H1 (cell line): Measurements from ENCODE around the gene LBR. TPM values are rescaled to one million over a fixed set of nuclear protein-coding genes. Genes with fewer than 3 reads are reported as not detected.

Source experiments
- CTCF ChIA-PET: fragments of 300-600 bp; sonication (Branson Sonifier 250); formaldehyde crosslinking; loops from one replicate; lab custom pipeline; 2021; ENCODE audit not compliant: partially characterized antibody; lab: Charles Lee
- POLR2A ChIA-PET: fragments of 300-600 bp; sonication (Branson Sonifier 250); formaldehyde crosslinking; loops from one replicate; lab custom pipeline; 2021; ENCODE audit warnings: inconsistent platforms; ENCODE audit not compliant: partially characterized antibody; lab: Charles Lee
- DNase-seq, 2 experiments: peaks; one replicate each; pipeline versions ENCODE4 v3.0.0 to v3.0.0-alpha.2; 2010 to 2022; ENCODE audit warnings: low spot score in 2 of 2, low read depth in 1 of 2, mixed read lengths in 1 of 2
- FAIRE-seq: peaks from 2 replicates; lab custom pipeline; 2011; peaks lifted over from hg19 to GRCh38; lab: Jason Lieb, UNC
- H2AFZ ChIP-seq: 2 replicates; pipeline ENCODE4 v1.8.1; 2012; ENCODE audit warnings: low read length, inconsistent platforms
- H2AK5ac ChIP-seq: 2 replicates; pipeline ENCODE4 v1.6.1; 2013; ENCODE audit warnings: low read depth, low read length
- H2BK120ac ChIP-seq: replicated peaks from 2 replicates; pipeline ENCODE3; 2013; ENCODE audit warnings: low read depth, low read length, inconsistent platforms
- H2BK12ac ChIP-seq: 2 replicates; pipeline ENCODE4 v1.6.1; 2013; ENCODE audit warnings: low read depth, low read length
- H2BK15ac ChIP-seq: 2 replicates; pipeline ENCODE4 v1.6.1; 2013; ENCODE audit warnings: low read length
- H2BK20ac ChIP-seq: 2 replicates; pipeline ENCODE4 v1.6.1; 2013; ENCODE audit warnings: low read length
- H2BK5ac ChIP-seq: 2 replicates; pipeline ENCODE4 v1.6.1; 2013; ENCODE audit warnings: low read depth, low read length
- H3K14ac ChIP-seq: 2 replicates; pipeline ENCODE4 v1.6.1; 2013; ENCODE audit warnings: inconsistent platforms; ENCODE audit not compliant: insufficient read length
- H3K18ac ChIP-seq: 2 replicates; pipeline ENCODE4 v1.6.1; 2013; ENCODE audit warnings: low read length; ENCODE audit errors: extremely low read depth
- H3K23ac ChIP-seq: 2 replicates; pipeline ENCODE4 v1.6.1; 2013; ENCODE audit warnings: inconsistent platforms; ENCODE audit not compliant: insufficient read length
- H3K23me2 ChIP-seq: 2 replicates; pipeline ENCODE4 v1.6.1; 2013; ENCODE audit warnings: low read depth, low read length
- H3K27ac ChIP-seq: 2 replicates; pipeline ENCODE4 v1.6.1; 2011; ENCODE audit warnings: low read depth, low read length, inconsistent platforms
- H3K27me3 ChIP-seq, 4 experiments: replicated peaks in 1 of 4; 1 replicate in 1 of 4; 2 replicates in 3 of 4; pipeline versions ENCODE4 v1.6.1 to v1.8.1; 2011 to 2013; ENCODE audit warnings: low read length in 3 of 4, mild to moderate bottlenecking in 3 of 4, inconsistent platforms in 2 of 4, mixed read lengths in 2 of 4, moderate library complexity in 1 of 4; ENCODE audit not compliant: control insufficient read depth in 3 of 4, insufficient read depth in 3 of 4; ENCODE audit errors: extremely low read depth in 1 of 4
- H3K36me3 ChIP-seq, 4 experiments: 2 replicates each; pipeline versions ENCODE4 v1.6.1 to v1.8.1; 2011 to 2013; ENCODE audit warnings: mild to moderate bottlenecking in 4 of 4, low read length in 3 of 4, moderate library complexity in 2 of 4, control low read depth in 1 of 4, inconsistent platforms in 1 of 4; ENCODE audit not compliant: insufficient read depth in 4 of 4, control insufficient read depth in 2 of 4
- H3K4ac ChIP-seq: replicated peaks from 2 replicates; pipeline ENCODE3; 2013; ENCODE audit warnings: low read length, low read depth, mixed read lengths, inconsistent platforms; ENCODE audit not compliant: insufficient read length
- H3K4me1 ChIP-seq, 4 experiments: replicated peaks in 1 of 4; 1 replicate in 1 of 4; 2 replicates in 3 of 4; pipeline versions ENCODE4 v1.6.1 to v1.8.1; 2011 to 2013; ENCODE audit warnings: low read length in 3 of 4, inconsistent platforms in 2 of 4, mixed read lengths in 1 of 4; ENCODE audit not compliant: insufficient read depth in 4 of 4, control insufficient read depth in 3 of 4
- H3K4me2 ChIP-seq, 2 experiments: 2 replicates each; pipeline versions ENCODE4 v1.6.1 to v1.8.1; 2011 to 2013; ENCODE audit warnings: low read depth in 2 of 2, low read length in 2 of 2, control low read depth in 1 of 2, inconsistent platforms in 1 of 2, mild to moderate bottlenecking in 1 of 2; ENCODE audit not compliant: insufficient read depth in 1 of 2
- H3K4me3 ChIP-seq, 4 experiments: fragments of 200-600, 300-600 bp in 1 of 4; sonication (generic), shearing (Covaris generic), sonication (Bioruptor Twin) in 1 of 4; 2 replicates each; pipeline versions ENCODE4 v1.5.1 to v1.8.1; 2011 to 2016; ENCODE audit warnings: low read length in 4 of 4, low read depth in 3 of 4, control low read depth in 2 of 4, inconsistent platforms in 2 of 4, mild to moderate bottlenecking in 2 of 4, mixed read lengths in 1 of 4, moderate library complexity in 1 of 4; ENCODE audit not compliant: insufficient read depth in 2 of 4; ENCODE audit errors: extremely low read depth in 1 of 4
- H3K56ac ChIP-seq: replicated peaks from 2 replicates; pipeline ENCODE3; 2013; ENCODE audit warnings: low read depth, mild to moderate bottlenecking, mixed read lengths, low read length, inconsistent platforms; ENCODE audit not compliant: insufficient read length
- H3K79me1 ChIP-seq: 2 replicates; pipeline ENCODE4 v1.6.1; 2013; ENCODE audit warnings: low read depth, low read length, control low read depth
- H3K79me2 ChIP-seq, 2 experiments: 2 replicates each; pipeline versions ENCODE4 v1.6.1 to v1.8.1; 2012 to 2013; ENCODE audit warnings: low read length in 2 of 2, mild to moderate bottlenecking in 2 of 2, inconsistent platforms in 1 of 2; ENCODE audit not compliant: insufficient read depth in 2 of 2, control insufficient read depth in 1 of 2
- H3K9ac ChIP-seq, 4 experiments: replicated peaks in 1 of 4; 1 replicate in 1 of 4; 2 replicates in 3 of 4; pipeline versions ENCODE4 v1.6.1 to v1.8.1; 2011 to 2013; ENCODE audit warnings: low read depth in 3 of 4, low read length in 3 of 4, control low read depth in 2 of 4, mild to moderate bottlenecking in 2 of 4, moderate library complexity in 2 of 4, inconsistent platforms in 1 of 4; ENCODE audit errors: extremely low read depth in 1 of 4
- H3K9me3 ChIP-seq, 2 experiments: 2 replicates each; pipeline versions ENCODE4 v1.6.1 to v1.8.1; 2012 to 2013; ENCODE audit warnings: mild to moderate bottlenecking in 2 of 2, moderate library complexity in 2 of 2, control low read depth in 1 of 2, inconsistent platforms in 1 of 2, low read depth in 1 of 2, low read length in 1 of 2, mixed read lengths in 1 of 2; ENCODE audit not compliant: insufficient read depth in 2 of 2
- H4K20me1 ChIP-seq, 2 experiments: replicated peaks in 1 of 2; 2 replicates each; pipeline versions ENCODE3 to v1.8.1; 2011 to 2013; ENCODE audit warnings: inconsistent platforms in 2 of 2, low read length in 2 of 2, mild to moderate bottlenecking in 1 of 2; ENCODE audit not compliant: insufficient read depth in 2 of 2, control insufficient read depth in 1 of 2
- H4K5ac ChIP-seq: 2 replicates; pipeline ENCODE4 v1.6.1; 2013; ENCODE audit warnings: low read length, low read depth, mixed read lengths, inconsistent platforms; ENCODE audit not compliant: insufficient read length
- H4K8ac ChIP-seq: 2 replicates; pipeline ENCODE4 v1.8.0; 2013; ENCODE audit warnings: mild to moderate bottlenecking, moderate library complexity, low read length, inconsistent platforms; ENCODE audit not compliant: insufficient read depth; ENCODE audit errors: extremely low read depth
- H4K91ac ChIP-seq: replicated peaks from 2 replicates; pipeline ENCODE3; 2013; ENCODE audit warnings: low read length, mixed read lengths, inconsistent platforms; ENCODE audit not compliant: insufficient read length
- ATF3 ChIP-seq: IDR thresholded peaks from 2 replicates; pipeline ENCODE4 v1.6.1; 2011; ENCODE audit warnings: low read depth, mild to moderate bottlenecking, low read length; ENCODE audit not compliant: insufficient read depth
- CTCF ChIP-seq, 3 experiments: IDR thresholded peaks; 1 replicate in 2 of 3; 2 replicates in 1 of 3; pipeline versions ENCODE4 v1.5.1 to v1.6.1; 2011; ENCODE audit warnings: low read length in 3 of 3, mild to moderate bottlenecking in 3 of 3, inconsistent platforms in 2 of 3, low read depth in 1 of 3, moderate library complexity in 1 of 3; ENCODE audit not compliant: insufficient read depth in 1 of 3; ENCODE audit errors: control extremely low read depth in 1 of 3
- GABPA ChIP-seq: IDR thresholded peaks from 2 replicates; pipeline ENCODE4 v1.6.1; 2011; ENCODE audit warnings: mild to moderate bottlenecking, low read length, moderate library complexity, borderline replicate concordance; ENCODE audit not compliant: insufficient read depth
- PHF8 ChIP-seq: fragments of 200-600 bp; sonication (generic); conservative IDR thresholded peaks from 2 replicates; pipeline ENCODE4 v1.7.1; 2012; ENCODE audit warnings: low read depth, mild to moderate bottlenecking, inconsistent platforms, low read length, moderate library complexity
- TEAD4 ChIP-seq: IDR thresholded peaks from 2 replicates; pipeline ENCODE4 v1.6.1; 2012; ENCODE audit warnings: low read depth, low read length, inconsistent platforms, mixed read lengths
- WGBS, 2 experiments: shearing (Covaris generic) in 1 of 2; methylation state at CpG; one replicate each; pipeline versions ENCODE4 v1.1.6 to v1.1.7; 2013 to 2015; ENCODE audit warnings: low lambda C conversion rate in 2 of 2, mixed read lengths in 2 of 2, inconsistent platforms in 1 of 2, low coverage in 1 of 2, missing lambda C conversion rate in 1 of 2; ENCODE audit not compliant: insufficient replicate concordance in 2 of 2, insufficient coverage in 1 of 2, insufficient read length in 1 of 2; ENCODE audit errors: extremely low coverage in 1 of 2, missing lambda C conversion rate in 1 of 2; 5-methylcytosine and 5-hydroxymethylcytosine counted together
- polyA plus RNA-seq, 7 experiments: library from polyadenylated mRNA; depleted of rRNA in 3 of 7; stranded (reverse) in 5 of 7; unstranded in 2 of 7; fragments of >200 nt in 5 of 7; fragments of 200-250 nt in 2 of 7; gene quantifications; 1 replicate in 5 of 7; 2 replicates in 1 of 7; 4 replicates in 1 of 7; pipeline versions ENCODE4 v1.2.1 to v1.2.3, GENCODE V29; 2011 to 2013; ENCODE audit warnings: missing spikeins in 2 of 7, mixed read lengths in 2 of 7
- total RNA-seq: library from RNA; stranded (reverse); fragmentation: NEBNext Ultra II Directional; extraction: Animal tissue kit (Norgen Biotek cat#: 25700); gene quantifications from 2 replicates; pipeline ENCODE4 v1.2.1, GENCODE V29; 2021

The LBR gene
- total and polyA plus RNA-seq, 2 of the 8 experiments (the other 6 are each of a cell fraction or from before 2014, with no cell fraction given), result 32.1 to 89.8 TPM

- H4K5ac ChIP-seq, result no peak overlapping the region
- H3K36me3 ChIP-seq, result peaks cover 2 to 41% (median 15%) of the 10 kb centered on the region in 4 experiments; a peak in 6 of 8 replicates
- no peak overlapping the region for H2AFZ ChIP-seq
- no peak overlapping the region for H2BK120ac ChIP-seq
- CTCF ChIA-PET, result no interaction called here
- H3K9ac ChIP-seq, result no peak overlapping the region
- H4K91ac ChIP-seq, result no peak overlapping the region
- no peak overlapping the region for H3K27ac ChIP-seq
- no peaks in the 10 kb centered on the region; the same call in 1 of the 2 replicates for H3K79me1 ChIP-seq
- no peak overlapping the region for H2AK5ac ChIP-seq
- H2BK5ac ChIP-seq, result no peak overlapping the region
- peaks cover 0 to 3% (median 1%) of the 10 kb centered on the region in 4 experiments; a peak in 2 of 7 replicates for H3K4me1 ChIP-seq
- no peak overlapping the region for H3K56ac ChIP-seq
- no peak overlapping the region for H2BK12ac ChIP-seq
- no peaks in the 10 kb centered on the region for H3K79me2 ChIP-seq
- no peaks in the 10 kb centered on the region for H3K9me3 ChIP-seq
- no peak overlapping the region for H3K4me3 ChIP-seq
- no peak overlapping the region for H3K18ac ChIP-seq
- H3K23ac ChIP-seq, result no peak overlapping the region
- no peak overlapping the region for H2BK15ac ChIP-seq
- no peak overlapping the region for H3K4me2 ChIP-seq
- FAIRE-seq (no peak), DNase-seq (no peak)
- POLR2A ChIA-PET, result no interaction called here
- no peak overlapping the region for H2BK20ac ChIP-seq
- no peak overlapping the region for H3K14ac ChIP-seq
- 96% methylated on average over 10 of the region's 10 CpGs; no CpG with 5 or more reads in 1 of the 2 experiments for WGBS, 2 experiments
- TF ChIP-seq PHF8 (no peak), GABPA (no peak), TEAD4 (no peak), CTCF (IDR thresholded peaks at IDR 0.05; ENCODE audit: control extremely low read depth in 1 of 3, insufficient read depth in 1 of 3, low read depth in 1 of 3, low read length in 3 of 3) (no peak), ATF3 (no peak)
- H4K20me1 ChIP-seq, result peaks cover 0 to 5% of the 10 kb centered on the region in 2 experiments
- H3K27me3 ChIP-seq, result no peaks in the 10 kb centered on the region
- H3K4ac ChIP-seq, result no peak overlapping the region
- no peaks in the 10 kb centered on the region for H3K23me2 ChIP-seq
- no peak overlapping the region for H4K8ac ChIP-seq
These were observed 15.5 kb downstream of the LBR start for GRCh38 chr1:225412321-225412720.
